Measurements from ENCODE around the gene MOGAT2. TPM values are rescaled to one million over a fixed set of nuclear protein-coding genes. Genes with fewer than 3 reads are reported as not detected.

MOGAT2 gene
- total and polyA plus RNA-seq, 2 of the 13 experiments (the other 11 are each of a cell fraction or from before 2014, with no cell fraction given): 27.2 to 27.8 TPM

- TF ChIP-seq RBAK (CRISPR knock-in tag; IDR thresholded peaks at IDR 0.05) (no peak), ZNF383 (CRISPR knock-in tag; IDR thresholded peaks at IDR 0.05; ENCODE audit: borderline replicate concordance) (no peak), ZNF570 (CRISPR knock-in tag; IDR thresholded peaks at IDR 0.05; ENCODE audit: borderline replicate concordance) (no peak), ZFP1 (CRISPR knock-in tag; IDR thresholded peaks at IDR 0.05) (0 out of 2 replicates have a peak, but pooled peaks have one; percentile 40), MTF1 (CRISPR knock-in tag; IDR thresholded peaks at IDR 0.05) (no peak), ZBTB33 (CRISPR knock-in tag; IDR thresholded peaks at IDR 0.05) (peak; percentile 46; the same call in 1 of the 2 replicates), NCOA2 (CRISPR knock-in tag; IDR thresholded peaks at IDR 0.05) (peak; percentile 91), SMYD3 (CRISPR knock-in tag; IDR thresholded peaks at IDR 0.05) (no peak), GABPB1 (CRISPR knock-in tag; IDR thresholded peaks at IDR 0.05) (peak; percentile 24; the same call in 1 of the 2 replicates), STAT6 (CRISPR knock-in tag; IDR thresholded peaks at IDR 0.05; ENCODE audit: borderline replicate concordance) (no peak), MIER2 (CRISPR knock-in tag; IDR thresholded peaks at IDR 0.05) (0 out of 2 replicates have a peak, but pooled peaks have one; percentile 47), MLLT10 (CRISPR knock-in tag; IDR thresholded peaks at IDR 0.05) (no peak), ZBTB1 (CRISPR knock-in tag; IDR thresholded peaks at IDR 0.05; ENCODE audit: borderline replicate concordance) (no peak), ZEB1 (IDR thresholded peaks at IDR 0.05; ENCODE audit: insufficient replicate concordance, low read depth) (no peak), ZZZ3 (CRISPR knock-in tag; IDR thresholded peaks at IDR 0.05; ENCODE audit: borderline replicate concordance) (no peak), RARA (CRISPR knock-in tag; IDR thresholded peaks at IDR 0.05) (peak; percentile 76), SP140L (CRISPR knock-in tag; IDR thresholded peaks at IDR 0.05; ENCODE audit: borderline replicate concordance) (no peak), CHD2 (IDR thresholded peaks at IDR 0.05; ENCODE audit: low read depth, low read length) (peak; percentile 71; the same call in 1 of the 2 replicates), SAP130 (CRISPR knock-in tag; IDR thresholded peaks at IDR 0.05; ENCODE audit: low read depth) (peak; percentile 63), KDM5A (IDR thresholded peaks at IDR 0.05; ENCODE audit: borderline replicate concordance, low read length) (no peak), ZSCAN22 (CRISPR knock-in tag; IDR thresholded peaks at IDR 0.05) (no peak), CAMTA2 (CRISPR knock-in tag; IDR thresholded peaks at IDR 0.05; ENCODE audit: borderline replicate concordance) (no peak), MLXIP (CRISPR knock-in tag; IDR thresholded peaks at IDR 0.05; ENCODE audit: borderline replicate concordance) (no peak), RXRA (CRISPR knock-in tag; IDR thresholded peaks at IDR 0.05) (no peak; the same call in 1 of the 2 replicates), ISX (CRISPR knock-in tag; conservative IDR thresholded peaks at IDR 0.05) (no peak), ZSCAN21 (CRISPR knock-in tag; IDR thresholded peaks at IDR 0.05; ENCODE audit: borderline replicate concordance) (no peak)
Observed at GRCh38 chr11:75762885-75763284, 45.2 kb downstream of the MOGAT2 start (continued).
